Fibroblast of mammary gland (primary cell): Measurements from ENCODE around the gene HADHA.

Source experiments
- DNase-seq: peaks from one replicate; pipeline ENCODE4 v3.0.0-alpha.2; 2010; ENCODE audit warnings: low read depth
- H3K4me3 ChIP-seq: 2 replicates; pipeline ENCODE4 v1.5.1; 2011; ENCODE audit warnings: low read depth, mild to moderate bottlenecking, low read length, moderate library complexity; ENCODE audit not compliant: control insufficient read depth
- TF ChIP-seq, protein P1 (sequence below): conservative IDR thresholded peaks from 2 replicates; pipeline ENCODE4 v1.5.1; 2011; ENCODE audit warnings: low read depth, low read length, inconsistent platforms; ENCODE audit not compliant: control insufficient read depth, insufficient read depth

The HADHA gene

DNA sequence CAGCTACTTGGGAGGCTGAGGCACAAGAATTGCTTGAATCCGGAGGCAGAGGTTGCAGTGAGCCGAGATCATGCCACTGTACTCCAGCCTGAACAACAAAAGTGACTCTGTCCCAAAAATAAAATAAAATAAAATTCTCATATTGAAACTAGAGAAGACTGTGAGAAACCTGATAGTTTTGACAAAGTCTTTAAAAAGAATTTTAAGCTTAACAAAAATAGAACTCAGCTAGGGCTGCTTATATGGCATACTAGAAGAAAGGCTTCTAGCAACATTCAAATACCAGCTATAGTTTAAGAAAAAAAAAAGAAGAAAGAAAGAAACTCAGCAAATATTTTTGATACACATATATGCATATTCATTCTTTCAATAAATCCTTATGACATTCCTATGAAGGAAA, 13.6 kb downstream of the HADHA start:
- DNase-seq, result no peak
- TF ChIP-seq, protein P1, sequence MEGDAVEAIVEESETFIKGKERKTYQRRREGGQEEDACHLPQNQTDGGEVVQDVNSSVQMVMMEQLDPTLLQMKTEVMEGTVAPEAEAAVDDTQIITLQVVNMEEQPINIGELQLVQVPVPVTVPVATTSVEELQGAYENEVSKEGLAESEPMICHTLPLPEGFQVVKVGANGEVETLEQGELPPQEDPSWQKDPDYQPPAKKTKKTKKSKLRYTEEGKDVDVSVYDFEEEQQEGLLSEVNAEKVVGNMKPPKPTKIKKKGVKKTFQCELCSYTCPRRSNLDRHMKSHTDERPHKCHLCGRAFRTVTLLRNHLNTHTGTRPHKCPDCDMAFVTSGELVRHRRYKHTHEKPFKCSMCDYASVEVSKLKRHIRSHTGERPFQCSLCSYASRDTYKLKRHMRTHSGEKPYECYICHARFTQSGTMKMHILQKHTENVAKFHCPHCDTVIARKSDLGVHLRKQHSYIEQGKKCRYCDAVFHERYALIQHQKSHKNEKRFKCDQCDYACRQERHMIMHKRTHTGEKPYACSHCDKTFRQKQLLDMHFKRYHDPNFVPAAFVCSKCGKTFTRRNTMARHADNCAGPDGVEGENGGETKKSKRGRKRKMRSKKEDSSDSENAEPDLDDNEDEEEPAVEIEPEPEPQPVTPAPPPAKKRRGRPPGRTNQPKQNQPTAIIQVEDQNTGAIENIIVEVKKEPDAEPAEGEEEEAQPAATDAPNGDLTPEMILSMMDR, result no peak
- H3K4me3 ChIP-seq, result no peak overlapping the region

DNA sequence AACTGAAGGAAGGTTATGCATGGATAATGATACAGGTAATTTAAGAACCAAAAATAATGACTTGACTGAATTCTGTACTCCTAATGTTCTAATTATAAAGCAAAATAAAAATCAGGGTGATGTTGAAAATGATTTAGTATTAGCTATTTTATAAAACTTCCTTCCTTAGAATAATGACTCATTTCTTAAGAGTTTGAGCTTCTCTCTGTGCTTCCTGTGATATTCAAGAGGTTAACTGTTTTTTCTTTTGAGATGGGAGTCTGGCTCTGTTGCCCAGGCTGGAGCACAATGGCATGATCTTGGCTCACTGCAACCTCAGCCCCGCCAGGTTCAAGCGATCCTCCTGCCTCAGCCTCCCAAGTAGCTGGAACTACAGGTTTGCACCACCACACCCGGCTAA, 14.8 kb downstream of the HADHA start:
- no peak overlapping the region for H3K4me3 ChIP-seq
- DNase-seq, result no peak
- TF ChIP-seq, protein P1, result no peak

- TF ChIP-seq, protein P1, result no peak
- no peak for DNase-seq
- H3K4me3 ChIP-seq, result no peak overlapping the region
Measured at GRCh38 chr2:26224095-26224494, 20.3 kb downstream of the HADHA start.

- no peak overlapping the region for H3K4me3 ChIP-seq
- TF ChIP-seq, protein P1, result no peak
- DNase-seq, result no peak
Measured at GRCh38 chr2:26223018-26223417, 21.4 kb downstream of the HADHA start.

DNA sequence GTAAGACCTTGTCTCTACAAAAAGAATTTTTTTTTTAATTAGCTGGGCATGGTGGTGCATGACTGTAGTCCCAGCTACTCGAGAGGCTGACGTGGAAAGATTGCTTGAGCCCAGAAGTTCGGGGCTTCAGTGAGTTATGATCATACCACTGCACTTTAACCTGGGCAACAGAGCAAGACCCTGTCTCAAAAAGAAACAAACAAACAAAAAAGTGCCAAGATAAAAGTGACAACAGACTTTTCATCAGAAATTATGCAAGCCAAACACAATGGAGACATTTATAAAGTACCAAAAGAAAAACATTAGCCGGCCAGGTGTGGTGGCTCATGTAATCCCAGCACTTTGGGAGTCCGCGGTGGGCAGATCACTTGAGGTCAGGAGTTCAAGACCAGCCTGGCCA, 26.7 kb downstream of the HADHA start:
- TF ChIP-seq, protein P1, result no peak
- no peak overlapping the region for H3K4me3 ChIP-seq
- DNase-seq, result no peak

GRCh38 chr2:26216587-26216986, 27.8 kb downstream of the HADHA start:
- no peak overlapping the region for H3K4me3 ChIP-seq
- DNase-seq, result no peak
- TF ChIP-seq, protein P1, result no peak

- H3K4me3 ChIP-seq, result no peak overlapping the region
- no peak for DNase-seq
- TF ChIP-seq, protein P1, result no peak
Measured at GRCh38 chr2:26215833-26216232, 28.6 kb downstream of the HADHA start.
